GM23338 (cell line): Measurements from ENCODE around the gene SFTA2. TPM values are rescaled to one million over a fixed set of nuclear protein-coding genes. Genes with fewer than 3 reads are reported as not detected.

ENCODE experiments used
- ATAC-seq: fragments of 200-7000 bp; cut with Tn5 transposase; 3 replicates; pipeline ENCODE4 v1.9.1; 2020
- DNase-seq: peaks from one replicate; pipeline ENCODE4 v3.0.0-alpha.2; 2015; ENCODE audit warnings: low spot score
- H2AFZ ChIP-seq: fragments of 200-600 bp; sonication (generic); 2 replicates; pipeline ENCODE4 v1.8.0; 2016; ENCODE audit warnings: antibody characterized with exemption, mild to moderate bottlenecking, moderate library complexity
- H3F3A ChIP-seq: fragments of 200-600 bp; sonication (generic); replicated peaks from 2 replicates; pipeline ENCODE4 v1.8.0; 2017; ENCODE audit warnings: antibody characterized with exemption, mixed run types, low read depth
- H3K27ac ChIP-seq: fragments of 200-600 bp; sonication (generic); 2 replicates; pipeline ENCODE4 v1.6.1; 2016; ENCODE audit warnings: low read depth
- H3K27me3 ChIP-seq: fragments of 200-600 bp; sonication (generic); 2 replicates; pipeline ENCODE4 v1.8.0; 2016; ENCODE audit warnings: mild to moderate bottlenecking, mixed run types, moderate library complexity; ENCODE audit not compliant: insufficient read depth
- H3K36me3 ChIP-seq: fragments of 200-600 bp; sonication (generic); 2 replicates; pipeline ENCODE4 v1.8.0; 2016; ENCODE audit warnings: mild to moderate bottlenecking; ENCODE audit not compliant: insufficient read depth
- H3K4me1 ChIP-seq: fragments of 200-600 bp; sonication (generic); 2 replicates; pipeline ENCODE4 v1.8.0; 2016; ENCODE audit warnings: mild to moderate bottlenecking, moderate library complexity; ENCODE audit not compliant: insufficient read depth
- H3K4me2 ChIP-seq: fragments of 200-600 bp; sonication (generic); 2 replicates; pipeline ENCODE4 v1.7.1; 2017; ENCODE audit warnings: mixed run types
- H3K4me3 ChIP-seq: fragments of 200-600 bp; sonication (generic); 2 replicates; pipeline ENCODE4 v1.6.1; 2016; ENCODE audit warnings: mixed run types
- H3K79me2 ChIP-seq: fragments of 200-600 bp; sonication (generic); replicated peaks from 2 replicates; pipeline ENCODE4 v1.8.0; 2017; ENCODE audit warnings: mild to moderate bottlenecking; ENCODE audit not compliant: insufficient read depth
- H3K9me2 ChIP-seq: fragments of 200-600 bp; sonication (generic); 2 replicates; pipeline ENCODE4 v1.8.0; 2017; ENCODE audit not compliant: insufficient read depth
- H4K20me1 ChIP-seq: fragments of 200-600 bp; sonication (generic); replicated peaks from 2 replicates; pipeline ENCODE4 v1.8.0; 2017; ENCODE audit warnings: mild to moderate bottlenecking; ENCODE audit not compliant: insufficient read depth
- H3K27ac Mint-ChIP-seq: 2 replicates; pipeline ENCODE4 v1.8.0; 2020; ENCODE audit warnings: inconsistent platforms, mild to moderate bottlenecking, moderate library complexity, mixed read lengths
- H3K27me3 Mint-ChIP-seq: 3 replicates; pipeline ENCODE4 v1.8.0; 2022; ENCODE audit warnings: low read depth, mild to moderate bottlenecking, moderate library complexity, mixed read lengths, inconsistent platforms; ENCODE audit not compliant: insufficient read depth, poor library complexity
- H3K36me3 Mint-ChIP-seq: 3 replicates; pipeline ENCODE4 v1.8.0; 2021; ENCODE audit warnings: low read depth, mild to moderate bottlenecking, inconsistent platforms, moderate library complexity, mixed read lengths
- H3K4me1 Mint-ChIP-seq: 3 replicates; pipeline ENCODE4 v1.8.0; 2020; ENCODE audit warnings: mild to moderate bottlenecking, inconsistent platforms, mixed read lengths
- H3K4me3 Mint-ChIP-seq: 3 replicates; pipeline ENCODE4 v1.8.0; 2021; ENCODE audit warnings: moderate library complexity, mild to moderate bottlenecking, inconsistent platforms, mixed read lengths
- H3K9me3 Mint-ChIP-seq: 3 replicates; pipeline ENCODE4 v1.8.0; 2020; ENCODE audit warnings: moderate library complexity, mild to moderate bottlenecking, inconsistent platforms, mixed read lengths
- CREB1 ChIP-seq: fragments of 250-450 bp; sonication (Bioruptor Pico); IDR thresholded peaks from 2 replicates; pipeline ENCODE4 v1.5.0; 2020; ENCODE audit warnings: low read depth, mild to moderate bottlenecking, moderate library complexity
- CTCF ChIP-seq, 2 experiments: fragments of 200-600 bp in 1 of 2; sonication (generic) in 1 of 2; conservative IDR thresholded peaks; 2 replicates each; pipeline versions ENCODE4 v1.5.1 to v1.6.1; 2016 to 2017; ENCODE audit warnings: antibody characterized with exemption in 2 of 2, low read depth in 2 of 2, mild to moderate bottlenecking in 2 of 2, moderate library complexity in 1 of 2
- ETS1 ChIP-seq: IDR thresholded peaks from 2 replicates; pipeline ENCODE4 v1.6.1; 2016; ENCODE audit warnings: antibody characterized with exemption
- EZH2 ChIP-seq: fragments of 200-600 bp; sonication (generic); IDR thresholded peaks from one replicate; pipeline ENCODE4 v1.8.0; 2017; ENCODE audit warnings: antibody characterized with exemption, mild to moderate bottlenecking, low read depth; ENCODE audit not compliant: unreplicated experiment
- EZH2phosphoT487 ChIP-seq: fragments of 200-600 bp; sonication (generic); IDR thresholded peaks from one replicate; pipeline ENCODE4 v1.8.1; 2018; ENCODE audit warnings: antibody characterized with exemption; ENCODE audit not compliant: unreplicated experiment
- JUNB ChIP-seq: IDR thresholded peaks from one replicate; pipeline ENCODE4 v1.6.1; 2016; ENCODE audit warnings: antibody characterized with exemption; ENCODE audit not compliant: unreplicated experiment
- NANOG ChIP-seq: IDR thresholded peaks from 2 replicates; pipeline ENCODE4 v1.6.1; 2016; ENCODE audit warnings: antibody characterized with exemption, borderline replicate concordance
- POLR2AphosphoS5 ChIP-seq: IDR thresholded peaks from 2 replicates; pipeline ENCODE4 v1.6.1; 2016; ENCODE audit warnings: antibody characterized with exemption, low read depth
- REST ChIP-seq: IDR thresholded peaks from one replicate; pipeline ENCODE4 v1.6.1; 2018; ENCODE audit warnings: antibody characterized with exemption; ENCODE audit not compliant: unreplicated experiment
- STAT1 ChIP-seq: IDR thresholded peaks from one replicate; pipeline ENCODE4 v1.6.1; 2016; ENCODE audit warnings: antibody characterized with exemption; ENCODE audit not compliant: unreplicated experiment
- ZNF114 ChIP-seq: fragments of 250-450 bp; sonication (Bioruptor Pico); IDR thresholded peaks from 2 replicates; pipeline ENCODE4 v1.5.0; 2020; ENCODE audit warnings: mild to moderate bottlenecking, moderate library complexity
- ZNF331 ChIP-seq: fragments of 250-450 bp; sonication (Bioruptor Pico); IDR thresholded peaks from 2 replicates; pipeline ENCODE4 v1.5.0; 2020; ENCODE audit warnings: low read depth, mild to moderate bottlenecking, moderate library complexity
- ZNF462 ChIP-seq: fragments of 250-450 bp; sonication (Bioruptor Pico); IDR thresholded peaks from 2 replicates; pipeline ENCODE4 v1.5.0; 2020; ENCODE audit warnings: mild to moderate bottlenecking, moderate library complexity
- polyA plus RNA-seq: library from polyadenylated mRNA; unstranded; fragments of >200 nt; fragmentation: Nextera tagmentation; extraction: Ambion mirVana; gene quantifications from 2 replicates; pipeline ENCODE4 v1.2.1, GENCODE V29; 2016
- total RNA-seq: library from RNA; depleted of rRNA; stranded (reverse); fragments of >200 nt; shearing (Covaris generic); gene quantifications from 2 replicates; pipeline ENCODE4 v1.2.3, GENCODE V29; 2014

SFTA2 gene
- total and polyA plus RNA-seq, 2 experiments from 2014 or later, result not detected

- Histone ChIP-seq H3K4me3 (peak overlapping the region; percentile 94), H3K79me2 (peaks cover 10% of the 10 kb centered on the region), H3K27me3 (no peaks in the 10 kb centered on the region), H3K4me1 (no peaks in the 10 kb centered on the region), H3K36me3 (peaks cover 7% of the 10 kb centered on the region; the same call in 1 of the 2 replicates), H3F3A (0 out of 2 replicates have a peak, but pooled peaks cover 12% of the 10 kb centered on the region), H4K20me1 (no peaks in the 10 kb centered on the region; the same call in 1 of the 2 replicates), H3K9me2 (no peaks in the 10 kb centered on the region), H3K27ac (no peak overlapping the region), H2AFZ (no peak overlapping the region), H3K4me2 (peak overlapping the region; percentile 85)
- H3K9me3 Mint-ChIP-seq, result no peaks in the 10 kb centered on the region
- TF ChIP-seq NANOG (no peak), REST (no peak), EZH2phosphoT487 (no peak), POLR2AphosphoS5 (no peak), CREB1 (CRISPR knock-in tag) (no peak), ZNF114 (no peak), ETS1 (no peak), EZH2 (no peak), JUNB (no peak), CTCF (conservative IDR thresholded peaks at IDR 0.05; ENCODE audit: low read depth in 2 of 2) (no peak), STAT1 (no peak), ZNF462 (CRISPR knock-in tag) (no peak), ZNF331 (no peak)
- peak overlapping the region; percentile 99 for H3K4me3 Mint-ChIP-seq
- peaks cover 35% of the 10 kb centered on the region for H3K36me3 Mint-ChIP-seq
- peaks cover 20% of the 10 kb centered on the region for H3K4me1 Mint-ChIP-seq
- H3K27ac Mint-ChIP-seq, result peak overlapping the region; percentile 79; the same call in 1 of the 2 replicates
- peaks cover 14% of the 10 kb centered on the region for H3K27me3 Mint-ChIP-seq
- DNase-seq, result no peak
- no peak for ATAC-seq
Measured at GRCh38 chr6:30908700-30909099, 23.3 kb downstream of the SFTA2 start.
